HG02973 (cell line): Measurements from ENCODE around the gene RNF149.
"Not testable (repeated sequence)": the region's sequence is repeated elsewhere in the genome, so short reads cannot be mapped to it uniquely, and the experiment has no call there.

Experiments
- ATAC-seq: cut with Tn5 transposase; IDR thresholded peaks from one replicate; pipeline ENCODE4 v1.9.1; 2021; ENCODE audit warnings: moderate library complexity; ENCODE audit not compliant: unreplicated experiment

The RNF149 gene

GRCh38 chr2:101331202-101331601, 22.7 kb upstream of the RNF149 start:
- ATAC-seq: no peak

- ATAC-seq: no peak
These were observed 21.9 kb upstream of the RNF149 start for GRCh38 chr2:101330253-101330933.

DNA sequence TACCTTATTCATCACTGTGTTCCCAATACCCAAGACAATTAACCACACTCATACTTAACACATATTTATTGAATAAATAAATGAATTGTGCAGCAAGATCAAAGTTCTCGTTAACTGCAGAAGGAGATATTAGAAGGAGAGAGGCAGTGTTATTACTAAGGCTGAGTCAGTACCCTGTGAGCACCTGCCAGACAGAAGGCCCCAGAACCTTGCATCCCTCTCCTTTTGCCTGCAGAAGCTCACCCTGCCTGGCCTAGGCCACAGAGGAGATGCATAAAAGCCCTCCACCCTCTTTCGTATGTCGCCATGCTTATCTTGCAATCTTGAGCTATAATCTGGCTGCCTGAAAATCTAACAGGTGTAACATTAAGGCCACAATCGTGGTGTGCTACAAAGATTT, 20.5 kb upstream of the RNF149 start:
- no peak for ATAC-seq

DNA sequence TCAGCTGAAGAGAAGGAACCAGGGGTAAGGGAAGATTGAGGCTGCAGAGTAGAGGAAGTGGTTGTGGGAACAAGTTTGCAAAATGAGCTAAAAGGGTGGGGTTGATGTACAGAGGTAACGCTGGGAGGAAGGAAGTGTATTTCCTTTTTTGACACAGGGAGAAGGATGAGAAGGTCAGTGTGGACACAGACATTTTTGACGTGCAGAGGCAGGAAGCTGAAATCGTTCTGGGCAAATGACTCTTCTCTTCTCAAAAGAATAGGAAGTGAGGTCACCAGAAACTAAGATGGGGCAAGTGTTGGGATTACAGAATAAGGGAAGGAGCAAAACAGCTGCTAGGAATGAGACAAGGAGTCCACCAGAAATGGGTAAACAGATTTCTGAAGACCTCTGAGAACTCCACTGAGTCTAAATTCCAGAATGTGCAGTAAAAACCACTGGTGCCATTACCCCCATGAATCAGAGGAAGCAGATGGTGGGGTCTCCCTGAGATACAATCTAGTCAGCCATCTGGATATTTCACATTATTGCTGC, 20.0 kb upstream of the RNF149 start:
- ATAC-seq: no peak

- no peak for ATAC-seq
These were observed 19.4 kb upstream of the RNF149 start for GRCh38 chr2:101327863-101328394.

- ATAC-seq: no peak
These were observed 16.9 kb upstream of the RNF149 start for GRCh38 chr2:101325425-101325824.

DNA sequence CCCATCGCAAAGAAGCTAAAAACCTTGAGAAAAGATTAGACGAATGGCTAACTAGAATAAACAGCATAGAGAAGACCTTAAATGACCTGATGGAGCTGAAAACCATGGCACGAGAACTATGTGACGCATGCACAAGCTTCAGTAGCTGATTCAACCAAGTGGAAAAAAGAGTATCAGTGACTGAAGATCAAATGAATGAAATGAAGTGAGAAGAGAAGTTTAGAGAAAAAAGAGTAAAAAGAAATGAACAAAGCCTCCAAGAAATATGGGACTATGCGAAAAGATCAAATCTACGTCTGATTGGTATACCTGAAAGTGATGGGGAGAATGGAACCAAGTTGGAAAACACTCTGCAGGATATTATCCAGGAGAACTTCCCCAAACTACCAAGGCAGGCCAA, 8.1 kb upstream of the RNF149 start:
- ATAC-seq: not testable (repeated sequence)

DNA sequence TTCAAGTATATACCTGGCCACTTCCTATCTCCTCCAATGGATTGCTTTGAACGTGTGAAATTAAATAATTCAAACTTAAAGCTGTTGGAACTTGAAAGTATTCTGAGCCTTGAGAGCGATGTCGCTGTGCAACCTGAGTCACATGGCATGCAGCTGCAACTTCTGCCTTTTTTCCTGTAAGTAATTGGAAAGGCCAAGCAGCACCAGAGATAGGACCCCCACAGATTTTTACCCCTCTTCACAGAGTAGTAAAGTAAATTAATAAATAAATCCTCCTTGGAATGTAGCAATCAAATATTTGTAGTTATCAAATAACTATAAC, 3.2 kb upstream of the RNF149 start:
- no peak for ATAC-seq

DNA sequence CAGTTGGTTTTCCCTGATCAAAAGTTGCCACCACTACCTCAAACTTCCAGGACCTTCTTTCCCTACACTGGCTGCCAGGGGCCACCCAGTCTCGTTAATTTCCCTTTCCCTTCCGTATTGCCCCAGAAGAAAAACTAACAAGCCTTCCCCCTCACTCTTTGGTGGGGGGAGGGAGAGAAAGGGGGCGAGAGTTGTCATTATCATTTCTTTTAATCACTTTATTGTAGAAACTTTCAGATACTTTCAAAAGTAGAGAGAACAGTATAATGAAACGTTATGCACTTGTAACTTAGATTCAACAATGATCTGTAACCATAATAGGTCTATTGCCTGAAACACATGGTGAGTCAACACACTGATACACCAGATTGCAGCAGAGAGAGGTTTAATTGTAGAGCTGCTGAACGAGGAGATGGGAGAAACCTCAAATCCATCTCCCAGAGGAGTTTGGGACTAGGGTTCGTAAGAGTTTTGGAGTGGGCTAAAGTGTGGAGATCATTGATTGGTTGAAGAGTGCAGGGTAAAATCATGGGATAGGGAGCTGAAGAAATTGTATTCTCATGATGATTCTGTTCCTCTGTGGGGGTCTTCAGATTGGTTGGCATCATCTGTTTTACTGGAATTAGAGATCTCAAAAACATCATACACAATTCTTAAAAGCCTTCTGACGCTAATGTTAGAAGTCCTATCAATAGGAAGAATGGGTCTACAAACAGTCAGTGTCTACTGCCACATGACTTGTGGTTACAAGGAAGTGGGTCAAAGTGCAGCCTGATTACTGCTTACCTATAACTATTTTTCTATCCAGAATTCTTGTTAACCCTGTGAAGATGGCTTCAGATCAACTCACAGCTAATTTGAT, 2.6 kb upstream of the RNF149 start:
- no peak for ATAC-seq

- no peak for ATAC-seq
These were observed 1.8 kb upstream of the RNF149 start for GRCh38 chr2:101310090-101310833.

- ATAC-seq: peak; percentile 13
These were observed 510 bp downstream of the RNF149 start for GRCh38 chr2:101307950-101308431.

DNA sequence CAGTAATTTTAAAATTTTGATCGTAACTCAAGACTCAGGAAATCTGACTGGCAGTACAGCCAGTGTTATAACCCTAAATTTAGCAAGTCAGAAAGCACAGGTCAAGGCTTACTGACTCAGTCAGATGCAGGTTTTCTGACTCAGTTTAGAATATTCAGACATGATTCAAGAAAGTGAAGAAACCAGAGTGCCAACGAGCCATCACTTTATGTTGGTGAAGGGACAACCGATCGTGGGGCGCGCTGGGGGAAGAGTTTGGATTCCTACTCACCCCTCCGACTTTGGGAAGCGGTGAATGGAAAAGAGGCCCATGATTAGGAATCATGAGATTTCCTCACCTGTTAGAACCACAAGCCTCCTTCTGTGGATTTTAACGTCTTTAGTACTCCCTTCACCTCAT, 998 bp downstream of the RNF149 start:
- ATAC-seq: no peak

GRCh38 chr2:101306410-101306809, 2.1 kb downstream of the RNF149 start:
- peak; percentile 4 for ATAC-seq

GRCh38 chr2:101305492-101306078, 2.9 kb downstream of the RNF149 start:
- no peak for ATAC-seq

DNA sequence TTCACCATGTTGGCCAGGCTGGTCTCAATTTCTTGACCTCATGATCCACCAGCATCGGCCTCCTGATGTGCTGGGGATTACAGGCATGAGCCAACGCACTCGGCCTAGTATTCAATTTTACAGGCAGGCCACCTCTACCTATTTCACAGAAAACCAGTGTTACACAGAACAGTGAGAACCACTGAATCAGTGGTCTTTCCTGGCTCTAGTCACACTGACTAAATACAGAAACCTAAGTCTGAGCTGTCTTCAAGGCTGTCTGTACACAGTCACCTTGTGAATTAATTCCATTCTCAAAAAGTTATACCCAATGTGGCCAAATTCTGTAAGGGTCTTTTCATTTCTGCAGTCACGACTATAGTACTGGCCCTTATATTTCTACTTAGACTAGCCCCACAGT, 3.5 kb downstream of the RNF149 start:
- no peak for ATAC-seq

DNA sequence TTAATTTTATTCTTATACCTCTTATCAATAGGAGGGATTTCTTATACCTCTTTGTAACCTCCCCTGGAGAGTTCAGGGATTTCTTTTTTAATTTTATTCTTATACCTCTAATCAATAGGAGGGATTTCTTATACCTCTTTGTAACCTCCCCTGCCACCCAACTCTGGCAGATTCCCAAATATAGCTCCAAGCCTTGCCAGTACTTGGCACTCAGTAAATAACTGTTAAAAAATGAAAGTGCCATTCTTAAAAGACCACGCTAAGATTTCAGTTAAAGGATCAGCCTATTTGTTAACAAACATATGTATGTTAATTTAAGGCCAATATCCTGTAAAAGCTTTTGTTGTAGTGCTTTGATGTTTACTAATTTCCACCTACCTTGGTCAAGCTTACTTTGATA, 4.8 kb downstream of the RNF149 start:
- ATAC-seq: no peak

DNA sequence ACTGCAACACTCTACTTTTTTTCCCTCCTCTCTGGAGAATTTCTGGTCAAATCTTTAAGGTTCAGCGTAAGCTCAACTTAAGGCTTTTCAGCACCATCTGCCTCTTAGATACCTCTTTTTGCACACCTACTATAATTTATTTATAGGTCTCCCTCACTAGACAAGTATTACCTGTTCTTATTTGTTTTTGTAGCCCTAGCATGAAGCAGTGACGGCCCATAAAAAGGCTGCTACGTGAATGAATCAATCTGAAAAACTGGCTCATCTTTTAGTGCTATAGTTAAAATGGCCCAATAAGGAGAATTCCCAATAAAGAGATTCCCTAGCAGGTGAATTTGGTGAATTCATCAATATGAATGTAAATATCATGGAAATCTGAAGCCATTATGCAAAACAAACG, 6.5 kb downstream of the RNF149 start:
- ATAC-seq: no peak

DNA sequence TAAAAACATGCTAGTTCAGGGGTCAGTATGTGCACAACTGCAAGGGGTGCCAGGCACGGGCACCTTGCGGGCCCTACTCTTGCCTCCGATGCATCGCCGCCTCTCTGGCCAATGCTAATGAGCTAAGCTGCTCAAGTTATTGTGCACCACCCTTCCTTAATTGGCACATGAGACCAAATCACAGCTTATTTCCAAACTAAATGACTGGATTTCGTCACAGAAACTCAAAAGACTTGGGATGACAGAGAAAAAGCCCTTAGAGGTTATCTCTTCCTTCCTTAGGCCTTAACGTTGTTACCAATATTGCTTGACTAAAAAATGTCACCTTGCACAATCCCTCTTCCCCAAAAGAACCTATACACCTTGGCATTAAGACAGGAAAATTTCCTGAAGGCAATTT, 7.7 kb downstream of the RNF149 start:
- no peak for ATAC-seq

GRCh38 chr2:101300164-101300563, 8.3 kb downstream of the RNF149 start:
- ATAC-seq: no peak

DNA sequence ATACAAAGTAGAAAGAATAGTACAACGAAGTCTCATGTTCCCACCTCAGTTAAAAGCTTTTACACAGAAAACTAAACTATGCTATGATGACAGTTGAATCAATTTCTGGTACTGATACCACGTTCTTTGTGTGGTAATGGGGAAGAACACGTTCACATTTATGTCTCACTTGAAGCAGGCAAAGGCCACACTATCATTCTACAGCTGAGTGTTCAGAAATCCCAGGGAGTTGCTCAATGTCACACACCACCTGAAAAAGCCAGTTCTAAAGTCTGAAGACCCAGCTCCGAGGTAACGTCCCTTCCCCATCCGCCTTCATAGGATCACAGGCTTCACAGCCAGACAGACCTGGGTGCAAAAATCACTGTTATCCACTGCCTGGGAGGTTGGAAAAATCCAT, 8.9 kb downstream of the RNF149 start:
- ATAC-seq: no peak

DNA sequence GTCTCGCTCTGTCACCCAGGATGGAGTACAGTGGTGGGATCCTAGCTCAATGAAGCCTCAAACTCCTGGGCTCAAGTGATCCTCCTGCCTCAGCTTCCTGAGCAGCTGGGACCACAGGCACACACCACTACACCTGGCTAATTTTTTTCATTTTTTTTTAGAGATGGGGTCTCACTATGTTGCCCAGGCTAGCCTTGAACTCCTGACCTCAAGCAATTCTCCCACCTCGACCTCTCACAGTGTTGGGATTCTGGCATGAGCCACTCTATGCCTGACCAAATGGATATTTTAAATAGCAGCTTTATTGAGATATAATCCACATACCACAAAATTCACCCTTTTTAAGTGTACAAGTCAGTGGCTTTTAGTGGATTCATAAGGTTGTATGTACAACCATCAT, 11.1 kb downstream of the RNF149 start:
- ATAC-seq: no peak
